ENCODE measurements around the gene NHLH2. TPM values are rescaled to one million over a fixed set of nuclear protein-coding genes. Genes with fewer than 3 reads are reported as not detected.

Gene NHLH2
- total RNA-seq, 4 donors from 2014 or later, result 0.21 TPM; not detected in 3

DNA sequence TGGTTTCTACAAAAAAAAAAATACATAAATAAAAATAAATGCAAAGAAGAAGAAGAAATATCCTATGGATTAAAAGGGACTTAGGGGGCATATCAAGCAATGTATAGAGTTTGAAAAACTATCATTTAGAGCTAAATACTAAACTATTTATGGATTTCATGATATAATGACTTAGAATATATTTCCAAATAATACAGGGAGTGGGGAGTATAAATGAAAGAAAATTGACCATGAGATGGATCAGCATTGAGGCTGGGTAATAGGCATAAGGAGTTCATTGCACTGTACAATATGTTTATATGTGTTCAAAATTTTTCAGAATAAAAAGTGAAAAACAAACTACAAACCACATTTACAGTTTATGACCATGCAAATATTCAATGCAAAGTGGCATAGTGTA is 18.8 kb downstream of the NHLH2 start:
- H3K27ac ChIP-seq, result no peak overlapping the region
- H3K36me3 ChIP-seq, result no peaks in the 10 kb centered on the region
- no peak overlapping the region for H3K4me3 ChIP-seq
- TF ChIP-seq POLR2A (IDR thresholded peaks at IDR 0.05), result no peak
- TF ChIP-seq EP300 (IDR thresholded peaks at IDR 0.05), result no peak
- TF ChIP-seq, protein P1, sequence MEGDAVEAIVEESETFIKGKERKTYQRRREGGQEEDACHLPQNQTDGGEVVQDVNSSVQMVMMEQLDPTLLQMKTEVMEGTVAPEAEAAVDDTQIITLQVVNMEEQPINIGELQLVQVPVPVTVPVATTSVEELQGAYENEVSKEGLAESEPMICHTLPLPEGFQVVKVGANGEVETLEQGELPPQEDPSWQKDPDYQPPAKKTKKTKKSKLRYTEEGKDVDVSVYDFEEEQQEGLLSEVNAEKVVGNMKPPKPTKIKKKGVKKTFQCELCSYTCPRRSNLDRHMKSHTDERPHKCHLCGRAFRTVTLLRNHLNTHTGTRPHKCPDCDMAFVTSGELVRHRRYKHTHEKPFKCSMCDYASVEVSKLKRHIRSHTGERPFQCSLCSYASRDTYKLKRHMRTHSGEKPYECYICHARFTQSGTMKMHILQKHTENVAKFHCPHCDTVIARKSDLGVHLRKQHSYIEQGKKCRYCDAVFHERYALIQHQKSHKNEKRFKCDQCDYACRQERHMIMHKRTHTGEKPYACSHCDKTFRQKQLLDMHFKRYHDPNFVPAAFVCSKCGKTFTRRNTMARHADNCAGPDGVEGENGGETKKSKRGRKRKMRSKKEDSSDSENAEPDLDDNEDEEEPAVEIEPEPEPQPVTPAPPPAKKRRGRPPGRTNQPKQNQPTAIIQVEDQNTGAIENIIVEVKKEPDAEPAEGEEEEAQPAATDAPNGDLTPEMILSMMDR (IDR thresholded peaks at IDR 0.05), result no peak
- no peaks in the 10 kb centered on the region for H3K27me3 ChIP-seq
- H3K9me3 ChIP-seq, result peaks cover 0 to 16% (median 2%) of the 10 kb centered on the region in 4 donors
- DNase-seq (ENCODE audit: low spot score in 2 of 2), result no peak
- no peaks in the 10 kb centered on the region for H3K4me1 ChIP-seq

DNA sequence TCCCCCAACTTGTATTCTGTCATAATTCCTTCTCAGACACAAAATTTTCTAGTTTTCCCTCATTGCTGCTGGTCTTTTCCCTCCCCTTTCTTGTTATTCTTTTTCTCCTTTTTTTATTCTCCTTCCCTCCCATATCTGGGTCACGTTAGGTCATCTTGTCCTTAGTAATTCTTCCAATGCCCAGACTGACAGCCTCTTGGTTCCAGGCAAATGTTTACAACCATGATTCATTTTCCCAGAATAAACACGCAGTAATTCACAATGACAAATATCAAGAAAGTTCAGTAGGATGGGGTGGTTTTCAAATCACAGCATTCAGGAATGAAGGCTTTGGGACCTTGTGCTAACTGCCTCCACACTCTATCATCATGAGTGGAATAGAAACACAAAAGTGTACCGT is 25.2 kb downstream of the NHLH2 start:
- no peak for TF ChIP-seq EP300 (IDR thresholded peaks at IDR 0.05)
- no peak for TF ChIP-seq POLR2A (IDR thresholded peaks at IDR 0.05)
- TF ChIP-seq, protein P1 (IDR thresholded peaks at IDR 0.05), result no peak
- Histone ChIP-seq H3K36me3 (no peaks in the 10 kb centered on the region), H3K9me3 (no peaks in the 10 kb centered on the region), H3K27ac (no peak overlapping the region), H3K27me3 (no peaks in the 10 kb centered on the region), H3K4me1 (no peaks in the 10 kb centered on the region), H3K4me3 (no peak overlapping the region)
- no peak for DNase-seq (ENCODE audit: low spot score in 2 of 2)
- WGBS, 2 donors, result 51 to 56% methylated on average over 3 of the region's 3 CpGs

DNA sequence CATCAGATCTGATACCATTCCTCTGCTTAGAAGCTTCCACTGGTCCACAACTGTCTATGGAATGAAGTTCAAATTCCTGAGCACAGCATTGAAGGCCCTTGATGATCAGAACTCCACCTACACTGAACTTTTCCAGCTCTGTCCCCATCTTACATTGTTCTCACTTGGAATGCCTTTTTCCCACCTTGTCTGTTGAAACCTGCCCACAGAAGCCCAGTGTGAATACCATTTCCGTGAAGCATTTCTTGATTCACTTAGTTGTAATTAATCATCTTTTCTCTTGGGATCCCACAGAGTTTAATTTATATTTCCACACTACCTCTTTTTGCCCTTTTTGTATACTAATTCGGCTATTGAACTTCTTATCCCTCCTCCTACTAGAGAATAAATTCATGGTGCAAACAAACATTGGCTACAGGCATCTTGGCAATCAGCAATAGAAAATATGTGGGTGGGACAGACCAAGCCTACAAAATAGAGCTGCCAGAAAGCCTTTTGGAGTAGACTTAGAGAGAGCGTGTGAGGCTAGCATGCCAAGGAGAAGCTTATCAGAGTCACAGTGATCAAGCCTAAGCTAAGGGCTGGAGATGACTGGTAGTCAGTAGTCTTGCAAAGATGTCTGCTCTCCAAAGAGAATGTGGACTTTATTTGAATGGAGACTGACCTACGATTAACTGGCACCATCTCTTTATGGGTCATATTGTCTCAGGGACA is 26.1 kb downstream of the NHLH2 start:
- DNase-seq (ENCODE audit: low spot score in 2 of 2), result no peak
- 68 to 69% methylated on average over 4 of the region's 4 CpGs for WGBS, 2 donors
- Histone ChIP-seq H3K9me3 (no peaks in the 10 kb centered on the region), H3K27ac (no peak overlapping the region), H3K36me3 (no peaks in the 10 kb centered on the region), H3K4me1 (no peaks in the 10 kb centered on the region), H3K27me3 (no peaks in the 10 kb centered on the region), H3K4me3 (no peak overlapping the region)
- TF ChIP-seq, protein P1 (IDR thresholded peaks at IDR 0.05), result no peak
- TF ChIP-seq EP300 (IDR thresholded peaks at IDR 0.05) (no peak), POLR2A (IDR thresholded peaks at IDR 0.05) (no peak)

DNA sequence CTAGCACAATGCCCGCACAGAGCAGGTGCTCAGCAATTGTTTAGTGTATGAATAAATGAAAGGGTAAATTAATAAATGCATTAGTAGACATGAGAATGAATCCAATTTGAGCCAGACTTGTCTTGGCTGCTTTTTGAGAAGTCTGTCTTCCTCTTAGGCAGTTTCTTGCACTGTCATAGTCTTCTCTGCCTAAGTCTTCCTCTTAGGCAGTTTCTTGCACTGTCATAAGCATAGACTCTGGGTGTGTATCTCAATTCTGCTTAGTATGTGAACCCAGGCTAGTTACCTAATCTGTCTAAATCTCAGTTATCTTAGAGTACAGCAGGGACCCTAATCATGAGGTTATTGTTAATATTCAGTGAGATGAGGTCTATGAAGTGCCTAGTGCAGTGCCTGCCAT is 27.2 kb downstream of the NHLH2 start:
- Histone ChIP-seq H3K27me3 (no peaks in the 10 kb centered on the region), H3K4me3 (no peak overlapping the region), H3K4me1 (no peaks in the 10 kb centered on the region), H3K36me3 (no peaks in the 10 kb centered on the region), H3K9me3 (no peaks in the 10 kb centered on the region), H3K27ac (no peak overlapping the region)
- WGBS, 2 donors, result 93 to 100% methylated on average over 1 of the region's 1 CpG
- TF ChIP-seq POLR2A (IDR thresholded peaks at IDR 0.05) (no peak), EP300 (IDR thresholded peaks at IDR 0.05) (no peak)
- TF ChIP-seq, protein P1 (IDR thresholded peaks at IDR 0.05), result no peak
- DNase-seq (ENCODE audit: low spot score in 2 of 2), result no peak

DNA sequence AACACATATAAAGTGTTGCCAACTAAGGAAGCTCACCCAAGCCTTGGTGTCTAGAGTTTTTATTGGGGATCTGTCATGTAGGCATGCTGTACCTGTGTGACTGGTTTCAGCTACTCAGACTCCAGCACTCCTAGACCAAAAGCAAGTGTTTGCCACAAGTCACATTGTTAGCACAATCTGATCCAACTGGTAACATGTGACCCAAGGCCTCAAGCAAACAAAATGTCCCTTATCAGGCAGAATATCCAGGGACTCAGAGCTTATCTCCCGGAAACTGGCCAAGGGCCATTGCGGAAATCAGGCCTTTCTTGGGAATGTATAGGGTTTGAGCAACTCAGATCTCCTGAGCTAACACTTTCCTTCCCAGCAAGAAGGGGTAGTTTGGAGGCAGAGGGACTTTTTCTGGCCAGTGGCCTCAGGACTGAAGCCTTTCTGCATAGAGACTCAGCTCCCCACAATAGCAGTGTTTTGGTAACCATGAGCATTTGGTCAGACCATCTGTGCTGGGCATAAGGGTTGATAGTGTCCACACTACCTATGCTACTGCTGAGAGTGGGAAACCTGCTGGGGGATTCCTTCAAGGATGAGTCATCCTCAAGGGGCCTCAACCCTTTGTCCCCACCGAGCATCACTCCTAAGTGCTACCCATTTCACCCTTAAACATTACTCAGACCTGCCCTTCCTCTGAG is 29.6 kb downstream of the NHLH2 start:
- Histone ChIP-seq H3K4me3 (no peak overlapping the region), H3K27ac (no peak overlapping the region), H3K27me3 (no peaks in the 10 kb centered on the region), H3K4me1 (no peaks in the 10 kb centered on the region), H3K36me3 (no peaks in the 10 kb centered on the region), H3K9me3 (no peaks in the 10 kb centered on the region)
- WGBS, 2 donors, result 78 to 86% methylated on average over 3 of the region's 3 CpGs
- TF ChIP-seq POLR2A (IDR thresholded peaks at IDR 0.05), result no peak
- no peak for TF ChIP-seq EP300 (IDR thresholded peaks at IDR 0.05)
- TF ChIP-seq, protein P1 (IDR thresholded peaks at IDR 0.05), result no peak
- DNase-seq (ENCODE audit: low spot score in 2 of 2), result no peak
